PC-3 (cell line): Measurements from ENCODE around the gene TMEM273. TPM values are rescaled to one million over a fixed set of nuclear protein-coding genes. Genes with fewer than 3 reads are reported as not detected.

Experiments used
- ATAC-seq: fragments of 200-7000 bp; cut with Tn5 transposase; 2 replicates; pipeline ENCODE4 v1.9.1; 2020; ENCODE audit warnings: mild to moderate bottlenecking, moderate library complexity
- BruUV-seq: library from RNA; stranded (reverse); fragments of 400-500 nt; replicated peaks from 2 replicates; lab custom pipeline; 2021; lab: Mats Ljungman, UMichigan
- CTCF ChIA-PET: fragments of 300-600 bp; sonication (Branson Sonifier 250); formaldehyde crosslinking; loops from one replicate; lab custom pipeline; 2022; ENCODE audit warnings: antibody characterized with exemption; lab: Charles Lee
- POLR2A ChIA-PET: fragments of 300-600 bp; sonication (Branson Sonifier 250); formaldehyde crosslinking; loops from one replicate; lab custom pipeline; 2022; ENCODE audit warnings: antibody characterized with exemption; ENCODE audit not compliant: unreplicated experiment; lab: Charles Lee
- DNase-seq: peaks from one replicate; pipeline ENCODE4 v3.0.0-alpha.2; 2015
- H2AFZ ChIP-seq: fragments of 300-600 bp; sonication (generic); 2 replicates; pipeline ENCODE4 v1.6.0; 2016; ENCODE audit warnings: antibody characterized with exemption, low read length
- H3F3A ChIP-seq: fragments of 300-600 bp; sonication (generic); one replicate; pipeline ENCODE4 v1.6.0; 2017; ENCODE audit warnings: antibody characterized with exemption, low read length, control low read depth, mild to moderate bottlenecking; ENCODE audit not compliant: unreplicated experiment
- H3K27ac ChIP-seq: fragments of 300-600 bp; sonication (generic); 2 replicates; pipeline ENCODE4 v1.5.1; 2016; ENCODE audit warnings: mild to moderate bottlenecking, low read length
- H3K27me3 ChIP-seq: fragments of 300-600 bp; sonication (generic); 2 replicates; pipeline ENCODE4 v1.6.1; 2016; ENCODE audit warnings: low read length, mixed read lengths
- H3K36me3 ChIP-seq: fragments of 300-600 bp; sonication (generic); 2 replicates; pipeline ENCODE4 v1.6.1; 2016; ENCODE audit warnings: low read depth, mixed run types, low read length, mixed read lengths
- H3K4me1 ChIP-seq: fragments of 300-600 bp; sonication (generic); 2 replicates; pipeline ENCODE4 v1.5.1; 2016; ENCODE audit warnings: low read length; ENCODE audit not compliant: insufficient read depth
- H3K4me2 ChIP-seq: fragments of 300-600 bp; sonication (generic); 2 replicates; pipeline ENCODE4 v1.6.0; 2016; ENCODE audit warnings: low read length
- H3K4me3 ChIP-seq: fragments of 300-600 bp; sonication (generic); 2 replicates; pipeline ENCODE4 v1.5.1; 2016; ENCODE audit warnings: mild to moderate bottlenecking, low read length, mixed read lengths
- H3K79me2 ChIP-seq: fragments of 300-600 bp; sonication (generic); 2 replicates; pipeline ENCODE4 v1.6.1; 2017; ENCODE audit warnings: low read length, mixed read lengths
- H3K9ac ChIP-seq: fragments of 300-600 bp; sonication (generic); 2 replicates; pipeline ENCODE4 v1.6.0; 2016; ENCODE audit warnings: mild to moderate bottlenecking, low read length
- H3K9me2 ChIP-seq: fragments of 300-600 bp; sonication (generic); replicated peaks from 2 replicates; pipeline ENCODE4 v1.6.1; 2016; ENCODE audit warnings: mixed run types, low read length, mixed read lengths
- H3K9me3 ChIP-seq: fragments of 300-600 bp; sonication (generic); 2 replicates; pipeline ENCODE4 v1.6.1; 2016; ENCODE audit warnings: low read length, mixed read lengths
- H4K20me1 ChIP-seq: fragments of 300-600 bp; sonication (generic); 2 replicates; pipeline ENCODE4 v1.6.1; 2016; ENCODE audit warnings: low read length, mixed read lengths
- EZH2 ChIP-seq: fragments of 300-600 bp; sonication (generic); IDR thresholded peaks from one replicate; pipeline ENCODE4 v1.6.1; 2017; ENCODE audit warnings: antibody characterized with exemption, mild to moderate bottlenecking, low read length; ENCODE audit not compliant: unreplicated experiment
- EZH2phosphoT487 ChIP-seq: fragments of 300-600 bp; sonication (generic); IDR thresholded peaks from 2 replicates; pipeline ENCODE4 v1.6.1; 2018; ENCODE audit warnings: mild to moderate bottlenecking, antibody characterized with exemption, low read length, borderline replicate concordance
- intact Hi-C: fragments of 100-400 bp; cut with micrococcal nuclease; formaldehyde crosslinking; loops from 2 replicates; pipeline ENCODE4 v1.9.0; 2023
- total RNA-seq: library from RNA; depleted of rRNA; stranded (reverse); fragments of >200 nt; gene quantifications from 2 replicates; pipeline ENCODE4 v1.2.3, GENCODE V29; 2014
- TF ChIP-seq, protein P1 (sequence below): fragments of 300-600 bp; sonication (generic); conservative IDR thresholded peaks from 2 replicates; pipeline ENCODE4 v1.5.1; 2017; ENCODE audit warnings: antibody characterized with exemption, low read depth, mild to moderate bottlenecking, low read length

TMEM273 gene
- total RNA-seq, 1 experiment from 2014 or later = not detected

DNA sequence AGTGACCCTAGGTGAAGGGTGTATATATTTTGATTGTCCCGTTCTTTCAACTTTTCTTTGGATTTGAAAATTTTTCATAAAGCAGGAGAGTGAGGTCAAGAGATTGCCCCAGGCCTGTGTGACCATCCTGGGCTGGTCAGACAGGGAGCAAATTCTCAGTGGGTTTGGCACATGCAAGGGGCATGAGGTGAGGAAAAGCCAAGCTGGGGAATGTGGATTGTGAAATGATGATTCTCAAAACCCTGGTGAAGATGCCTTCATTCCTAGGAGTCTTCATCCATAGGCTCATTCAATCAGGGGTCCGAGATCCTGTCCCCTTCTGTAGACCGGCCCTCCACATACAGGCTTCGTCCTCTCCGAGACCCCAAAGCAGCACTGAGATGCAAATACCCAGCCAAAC, 27.4 kb downstream of the TMEM273 start:
- H3K4me3 ChIP-seq = no peak overlapping the region
- H3K9me2 ChIP-seq = no peaks in the 10 kb centered on the region
- DNase-seq = no peak
- no peaks in the 10 kb centered on the region for H3K9me3 ChIP-seq
- no peaks in the 10 kb centered on the region for H3K79me2 ChIP-seq
- H3K36me3 ChIP-seq = no peaks in the 10 kb centered on the region
- intact Hi-C loops = loop anchor here (2.0 to 10.0 kb wide), 3 partner anchors 176 to 608 kb away; no protein-coding TSS in a partner anchor
- ATAC-seq = no peak
- no peak overlapping the region for H3K27ac ChIP-seq
- POLR2A ChIA-PET = no interaction called here
- BruUV-seq = no TSS peak
- H4K20me1 ChIP-seq = no peaks in the 10 kb centered on the region
- CTCF ChIA-PET = no interaction called here
- no peak overlapping the region for H2AFZ ChIP-seq
- H3K4me1 ChIP-seq = peaks cover 12% of the 10 kb centered on the region; the same call in 1 of the 2 replicates
- H3K4me2 ChIP-seq = no peak overlapping the region
- no peak for TF ChIP-seq EZH2
- TF ChIP-seq, protein P1, sequence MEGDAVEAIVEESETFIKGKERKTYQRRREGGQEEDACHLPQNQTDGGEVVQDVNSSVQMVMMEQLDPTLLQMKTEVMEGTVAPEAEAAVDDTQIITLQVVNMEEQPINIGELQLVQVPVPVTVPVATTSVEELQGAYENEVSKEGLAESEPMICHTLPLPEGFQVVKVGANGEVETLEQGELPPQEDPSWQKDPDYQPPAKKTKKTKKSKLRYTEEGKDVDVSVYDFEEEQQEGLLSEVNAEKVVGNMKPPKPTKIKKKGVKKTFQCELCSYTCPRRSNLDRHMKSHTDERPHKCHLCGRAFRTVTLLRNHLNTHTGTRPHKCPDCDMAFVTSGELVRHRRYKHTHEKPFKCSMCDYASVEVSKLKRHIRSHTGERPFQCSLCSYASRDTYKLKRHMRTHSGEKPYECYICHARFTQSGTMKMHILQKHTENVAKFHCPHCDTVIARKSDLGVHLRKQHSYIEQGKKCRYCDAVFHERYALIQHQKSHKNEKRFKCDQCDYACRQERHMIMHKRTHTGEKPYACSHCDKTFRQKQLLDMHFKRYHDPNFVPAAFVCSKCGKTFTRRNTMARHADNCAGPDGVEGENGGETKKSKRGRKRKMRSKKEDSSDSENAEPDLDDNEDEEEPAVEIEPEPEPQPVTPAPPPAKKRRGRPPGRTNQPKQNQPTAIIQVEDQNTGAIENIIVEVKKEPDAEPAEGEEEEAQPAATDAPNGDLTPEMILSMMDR = no peak
- no peak for TF ChIP-seq EZH2phosphoT487
- no peak overlapping the region for H3K9ac ChIP-seq
- H3F3A ChIP-seq = no peaks in the 10 kb centered on the region
- peaks cover 40% of the 10 kb centered on the region for H3K27me3 ChIP-seq

DNA sequence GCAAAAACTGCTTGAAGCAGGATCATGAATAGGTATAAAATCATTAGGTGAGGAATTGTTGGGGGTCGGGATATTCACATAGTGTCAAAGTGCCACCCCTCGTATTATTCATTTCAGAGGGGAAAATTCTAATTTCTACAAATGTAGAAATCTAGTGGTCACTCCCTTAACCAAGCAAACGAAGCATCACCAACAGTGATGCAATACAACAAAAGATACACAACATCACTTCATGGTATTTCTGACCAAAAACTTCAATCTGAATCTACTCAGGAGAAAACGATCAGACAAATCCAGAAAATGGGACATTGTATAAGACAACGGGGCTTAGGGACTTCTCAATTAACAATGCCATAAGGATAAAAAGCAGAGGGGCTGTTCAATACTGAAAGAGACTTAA, 28.1 kb downstream of the TMEM273 start:
- Histone ChIP-seq H3K4me2 (no peak overlapping the region), H3K4me1 (peaks cover 12% of the 10 kb centered on the region; the same call in 1 of the 2 replicates), H3K36me3 (no peaks in the 10 kb centered on the region), H4K20me1 (no peaks in the 10 kb centered on the region), H2AFZ (no peak overlapping the region), H3F3A (no peaks in the 10 kb centered on the region), H3K9me2 (no peaks in the 10 kb centered on the region), H3K4me3 (no peak overlapping the region), H3K27ac (no peak overlapping the region), H3K27me3 (peaks cover 47% of the 10 kb centered on the region), H3K9ac (no peak overlapping the region), H3K79me2 (no peaks in the 10 kb centered on the region), H3K9me3 (no peaks in the 10 kb centered on the region)
- intact Hi-C loops = loop anchor here (2.0 to 10.0 kb wide), 3 partner anchors 175 to 607 kb away; no protein-coding TSS in a partner anchor
- ATAC-seq = no peak
- no TSS peak for BruUV-seq
- CTCF ChIA-PET = no interaction called here
- POLR2A ChIA-PET = no interaction called here
- no peak for TF ChIP-seq EZH2
- TF ChIP-seq, protein P1 = no peak
- no peak for TF ChIP-seq EZH2phosphoT487
- DNase-seq = no peak

DNA sequence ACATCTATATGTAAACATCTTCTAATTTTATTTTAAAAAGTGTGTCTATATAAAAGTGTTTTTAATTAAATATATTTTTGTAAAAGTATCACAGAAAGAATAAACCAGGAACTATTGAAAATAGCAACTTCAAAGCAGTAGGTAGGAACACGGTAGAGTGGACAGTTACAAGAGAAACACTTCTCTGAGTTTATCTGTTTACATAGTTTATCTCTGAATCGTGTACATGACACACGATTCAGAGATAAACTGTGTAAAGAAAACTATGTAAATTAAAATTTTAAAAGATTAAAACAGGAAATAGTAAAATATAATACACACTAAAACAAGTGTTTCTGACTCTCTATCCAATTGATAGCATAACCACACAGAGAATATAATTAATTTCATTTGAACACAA, 29.3 kb downstream of the TMEM273 start:
- ATAC-seq = no peak
- no peak overlapping the region for H2AFZ ChIP-seq
- H4K20me1 ChIP-seq = no peaks in the 10 kb centered on the region
- no peaks in the 10 kb centered on the region for H3K9me2 ChIP-seq
- TF ChIP-seq EZH2 = no peak
- TF ChIP-seq, protein P1 = no peak
- TF ChIP-seq EZH2phosphoT487 = no peak
- no TSS peak for BruUV-seq
- intact Hi-C loops = no loop called here
- H3K4me2 ChIP-seq = no peak overlapping the region
- no peak overlapping the region for H3K4me3 ChIP-seq
- H3K27ac ChIP-seq = no peak overlapping the region
- CTCF ChIA-PET = no interaction called here
- peaks cover 12% of the 10 kb centered on the region; the same call in 1 of the 2 replicates for H3K4me1 ChIP-seq
- H3K9me3 ChIP-seq = no peaks in the 10 kb centered on the region
- POLR2A ChIA-PET = no interaction called here
- DNase-seq = no peak
- peaks cover 59% of the 10 kb centered on the region for H3K27me3 ChIP-seq
- H3K36me3 ChIP-seq = no peaks in the 10 kb centered on the region
- H3K79me2 ChIP-seq = no peaks in the 10 kb centered on the region
- no peaks in the 10 kb centered on the region for H3F3A ChIP-seq
- no peak overlapping the region for H3K9ac ChIP-seq
